Astrocyte of the cerebellum (primary cell): ENCODE results near the gene CCT4.
A peak's percentile ranks its signal among the peaks of the same experiment; 100 is the strongest.

Experiments
- DNase-seq: peaks from one replicate; pipeline ENCODE4 v3.0.0-alpha.2; 2011; ENCODE audit warnings: low read depth
- H3K4me3 ChIP-seq: 2 replicates; pipeline ENCODE4 v1.5.1; 2011; ENCODE audit warnings: mild to moderate bottlenecking, low read depth, low read length, moderate library complexity
- CTCF ChIP-seq: IDR thresholded peaks from 2 replicates; pipeline ENCODE4 v1.5.1; 2012; ENCODE audit warnings: low read length, low read depth, moderate library complexity, mild to moderate bottlenecking; ENCODE audit errors: missing control alignments
- in situ Hi-C: cut with HindIII; loops from 2 replicates; pipeline ENCODE4 v1.10.0; 2017; ENCODE audit warnings: low sequenced_read_pairs

Gene CCT4

GRCh38 chr2:61906186-61906470, 17.7 kb upstream of the CCT4 start:
- no peak for TF ChIP-seq CTCF

GRCh38 chr2:61905372-61906185, 17.1 kb upstream of the CCT4 start, which contains the start of gene COMMD1:
Gene COMMD1 (plus strand): TSS chr2:61905674. CDS start chr2:61905679, 5 bp downstream.
- no peak for DNase-seq
- H3K4me3 ChIP-seq = peak within 1 kb of the TSS; percentile 82
- no peak for TF ChIP-seq CTCF
- in situ Hi-C loops = no loop called here

More at GRCh38 chr2:61906186-61906470, 17.7 kb upstream of the CCT4 start:
- no peak for DNase-seq
- in situ Hi-C loops = no loop called here
- H3K4me3 ChIP-seq = peak overlapping the region; percentile 82

GRCh38 chr2:61900281-61900680, 11.8 kb upstream of the CCT4 start:
- in situ Hi-C loops = no loop called here
- DNase-seq = no peak
- no peak for TF ChIP-seq CTCF
- no peak overlapping the region for H3K4me3 ChIP-seq

- in situ Hi-C loops = no loop called here
- no peak for DNase-seq
- TF ChIP-seq CTCF = peak; percentile 59
- no peak overlapping the region for H3K4me3 ChIP-seq
Observed at GRCh38 chr2:61898810-61899209, 10.4 kb upstream of the CCT4 start.

- in situ Hi-C loops = no loop called here
- TF ChIP-seq CTCF = no peak
- H3K4me3 ChIP-seq = peak overlapping the region; percentile 97
- no peak for DNase-seq
Observed at GRCh38 chr2:61887717-61888266, 664 bp downstream of the CCT4 start.

- TF ChIP-seq CTCF = no peak
- H3K4me3 ChIP-seq = peak overlapping the region; percentile 97
- in situ Hi-C loops = no loop called here
- DNase-seq = no peak
Observed at GRCh38 chr2:61885896-61886603, 2.4 kb downstream of the CCT4 start.
